Astrocyte (in vitro differentiated cells and primary cell): ENCODE results near the gene CACNA2D1.

Experiments
- EZH2 ChIP-seq: IDR thresholded peaks from 2 replicates; pipeline ENCODE4 v1.6.1; 2012; ENCODE audit warnings: mild to moderate bottlenecking, low read length, inconsistent platforms; ENCODE audit not compliant: insufficient read depth
- TF ChIP-seq, protein P1 (sequence below): IDR thresholded peaks from 2 replicates; pipeline ENCODE4 v1.5.1; 2011; ENCODE audit warnings: low read depth, mild to moderate bottlenecking, inconsistent platforms, low read length, moderate library complexity; ENCODE audit not compliant: insufficient read depth

DNA sequence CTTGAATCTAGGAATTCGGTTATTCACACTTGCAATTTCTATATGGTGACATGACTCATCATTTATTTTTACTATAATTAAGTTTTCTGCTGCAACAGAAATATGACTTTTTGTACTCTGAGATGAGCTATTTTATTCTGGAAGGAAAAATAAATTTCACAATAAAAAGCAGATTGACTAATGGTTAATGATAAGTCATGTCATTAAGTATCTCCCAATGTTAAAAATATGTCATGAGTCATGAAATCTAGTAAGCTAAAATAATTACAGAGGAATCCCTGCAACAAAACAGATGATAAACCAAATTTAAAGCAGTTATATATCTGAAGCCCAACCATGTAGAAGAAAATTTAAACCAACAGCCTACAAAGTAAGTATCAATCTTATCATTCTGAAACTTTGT, 149.2 kb downstream of the CACNA2D1 start:
- TF ChIP-seq, protein P1, sequence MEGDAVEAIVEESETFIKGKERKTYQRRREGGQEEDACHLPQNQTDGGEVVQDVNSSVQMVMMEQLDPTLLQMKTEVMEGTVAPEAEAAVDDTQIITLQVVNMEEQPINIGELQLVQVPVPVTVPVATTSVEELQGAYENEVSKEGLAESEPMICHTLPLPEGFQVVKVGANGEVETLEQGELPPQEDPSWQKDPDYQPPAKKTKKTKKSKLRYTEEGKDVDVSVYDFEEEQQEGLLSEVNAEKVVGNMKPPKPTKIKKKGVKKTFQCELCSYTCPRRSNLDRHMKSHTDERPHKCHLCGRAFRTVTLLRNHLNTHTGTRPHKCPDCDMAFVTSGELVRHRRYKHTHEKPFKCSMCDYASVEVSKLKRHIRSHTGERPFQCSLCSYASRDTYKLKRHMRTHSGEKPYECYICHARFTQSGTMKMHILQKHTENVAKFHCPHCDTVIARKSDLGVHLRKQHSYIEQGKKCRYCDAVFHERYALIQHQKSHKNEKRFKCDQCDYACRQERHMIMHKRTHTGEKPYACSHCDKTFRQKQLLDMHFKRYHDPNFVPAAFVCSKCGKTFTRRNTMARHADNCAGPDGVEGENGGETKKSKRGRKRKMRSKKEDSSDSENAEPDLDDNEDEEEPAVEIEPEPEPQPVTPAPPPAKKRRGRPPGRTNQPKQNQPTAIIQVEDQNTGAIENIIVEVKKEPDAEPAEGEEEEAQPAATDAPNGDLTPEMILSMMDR, result no peak
- no peak for TF ChIP-seq EZH2
